CD4-positive, CD25-positive, alpha-beta regulatory T cell (primary cell): ENCODE measurements around the gene TRAPPC2. TPM values are rescaled to one million over a fixed set of nuclear protein-coding genes. Genes with fewer than 3 reads are reported as not detected.
"Not testable (repeated sequence)": the region's sequence is repeated elsewhere in the genome, so short reads cannot be mapped to it uniquely, and the experiment has no call there.

Experiments used
- ATAC-seq, 2 donors: fragments of 150-1000 bp; cut with Tn5 transposase; one replicate each; pipeline ENCODE4 v1.10.0; 2021; ENCODE audit warnings: low read depth in 2 of 2, moderate number of reproducible peaks in 2 of 2, moderate library complexity in 1 of 2
- DNase-seq, 3 donors: peaks; one replicate each; pipeline versions ENCODE4 v3.0.0 to v3.0.0-alpha.2; 2012 to 2022; ENCODE audit warnings: mixed read lengths in 1 of 3
- H3K27ac ChIP-seq: one replicate; pipeline ENCODE4 v1.7.0; 2013; ENCODE audit warnings: mild to moderate bottlenecking, low read length; ENCODE audit not compliant: insufficient read depth, poor library complexity, severe bottlenecking
- H3K27me3 ChIP-seq: one replicate; pipeline ENCODE4 v1.7.0; 2013; ENCODE audit warnings: low read length; ENCODE audit not compliant: control insufficient read depth, insufficient read depth
- H3K36me3 ChIP-seq: one replicate; pipeline ENCODE4 v1.7.0; 2013; ENCODE audit warnings: mild to moderate bottlenecking, low read length, moderate library complexity; ENCODE audit not compliant: control insufficient read depth, insufficient read depth
- H3K4me1 ChIP-seq: 2 replicates; pipeline ENCODE4 v1.7.0; 2013; ENCODE audit warnings: mild to moderate bottlenecking, low read length; ENCODE audit not compliant: insufficient read depth, control insufficient read depth, poor library complexity, severe bottlenecking
- H3K4me3 ChIP-seq: one replicate; pipeline ENCODE4 v1.7.0; 2013; ENCODE audit warnings: low read depth, mild to moderate bottlenecking, low read length, moderate library complexity
- H3K9me3 ChIP-seq, 2 experiments: 1 replicate in 1 of 2; 2 replicates in 1 of 2; pipeline ENCODE4 v1.7.0; 2013; ENCODE audit warnings: low read length in 2 of 2, mild to moderate bottlenecking in 1 of 2, moderate library complexity in 1 of 2; ENCODE audit not compliant: control insufficient read depth in 2 of 2
- H3K27ac Mint-ChIP-seq, 3 donors: one replicate each; pipeline ENCODE4 v1.8.0; 2020 to 2022; ENCODE audit warnings: mild to moderate bottlenecking in 3 of 3, mixed read lengths in 3 of 3, moderate library complexity in 2 of 3
- H3K27me3 Mint-ChIP-seq: one replicate; pipeline ENCODE4 v1.8.0; 2022; ENCODE audit warnings: mild to moderate bottlenecking, mixed read lengths
- H3K36me3 Mint-ChIP-seq: one replicate; pipeline ENCODE4 v1.8.0; 2020; ENCODE audit warnings: mixed read lengths
- H3K4me1 Mint-ChIP-seq, 4 donors: one replicate each; pipeline ENCODE4 v1.8.0; 2020 to 2022; ENCODE audit warnings: mixed read lengths in 4 of 4, mild to moderate bottlenecking in 1 of 4
- H3K4me3 Mint-ChIP-seq, 4 donors: one replicate each; pipeline ENCODE4 v1.8.0; 2020 to 2022; ENCODE audit warnings: mild to moderate bottlenecking in 4 of 4, mixed read lengths in 4 of 4, moderate library complexity in 3 of 4
- H3K9me3 Mint-ChIP-seq, 7 donors: one replicate each; pipeline ENCODE4 v1.8.0; 2020 to 2022; ENCODE audit warnings: mixed read lengths in 7 of 7, mild to moderate bottlenecking in 3 of 7, moderate library complexity in 2 of 7
- polyA plus RNA-seq, 4 donors: library from polyadenylated mRNA; unstranded; fragments of 300-500 nt; fragmentation: Illumina TruSeq; gene quantifications; one replicate each; pipeline ENCODE4 v1.2.3, GENCODE V29; 2021
- total RNA-seq: library from RNA; stranded (reverse); gene quantifications from one replicate; pipeline ENCODE4 v1.2.3, GENCODE V29; 2022

TRAPPC2 gene
- total and polyA plus RNA-seq, 5 donors from 2014 or later: 31.3 to 46.9 (median 37.8) TPM

DNA sequence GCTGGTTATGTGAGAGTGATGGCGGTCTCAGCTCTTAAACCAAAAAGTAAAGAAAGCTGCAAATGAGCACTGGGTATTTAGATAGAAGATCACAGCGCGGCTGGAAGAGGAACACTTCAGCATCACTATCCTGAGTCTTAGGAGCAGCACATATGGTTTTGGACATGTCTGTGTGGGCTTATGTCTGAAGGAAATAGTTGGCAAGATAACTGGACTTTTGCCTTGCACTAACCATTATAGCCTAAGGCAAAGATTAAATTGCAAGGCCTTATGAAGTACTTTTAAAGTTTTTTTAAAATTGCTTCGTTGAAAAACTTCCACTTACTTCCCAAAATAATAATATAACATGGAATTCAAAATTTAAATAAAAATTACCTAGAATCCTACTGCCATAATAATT lies 50.1 kb downstream of the TRAPPC2 start:
- Mint-ChIP-seq H3K27me3 (no peaks in the 10 kb centered on the region), H3K27ac (no peak overlapping the region), H3K4me3 (no peak overlapping the region), H3K36me3 (peaks cover 4% of the 10 kb centered on the region), H3K4me1 (peaks cover 6 to 11% (median 8%) of the 10 kb centered on the region in 4 donors), H3K9me3 (peaks cover 0 to 1% (median 0%) of the 10 kb centered on the region in 7 donors)
- DNase-seq: no peak
- H3K4me3 ChIP-seq: no peak overlapping the region
- ATAC-seq: no peak
- no peaks in the 10 kb centered on the region for H3K36me3 ChIP-seq
- no peaks in the 10 kb centered on the region for H3K9me3 ChIP-seq
- no peaks in the 10 kb centered on the region for H3K27me3 ChIP-seq
- H3K4me1 ChIP-seq: peaks cover 8% of the 10 kb centered on the region
- no peak overlapping the region for H3K27ac ChIP-seq

DNA sequence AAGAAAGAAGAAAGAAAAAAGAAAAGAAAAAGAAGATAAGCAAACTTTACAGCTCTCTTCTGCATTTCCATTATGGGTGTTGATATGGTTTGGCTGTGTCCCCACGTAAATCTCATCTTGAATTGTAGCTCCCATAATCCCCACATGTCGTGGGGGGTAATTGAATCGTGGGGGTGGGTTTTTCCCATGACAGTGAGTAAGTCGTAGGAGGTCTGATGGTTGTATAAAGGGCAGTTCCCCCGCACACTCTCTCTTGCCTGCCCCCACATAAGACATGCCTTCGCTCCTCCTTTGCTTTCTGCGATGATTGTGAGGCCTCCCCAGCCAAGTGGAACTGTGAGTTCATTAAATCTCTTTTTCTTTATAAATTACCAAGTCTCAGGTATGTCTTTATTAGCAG lies 52.8 kb downstream of the TRAPPC2 start:
- Mint-ChIP-seq H3K4me3 (no peak overlapping the region), H3K9me3 (peaks cover 0 to 4% (median 0%) of the 10 kb centered on the region in 7 donors), H3K27me3 (no peaks in the 10 kb centered on the region), H3K36me3 (peaks cover 4% of the 10 kb centered on the region), H3K4me1 (peaks cover 0 to 2% (median 0%) of the 10 kb centered on the region in 4 donors), H3K27ac (peak overlapping the region in 1 of 3 donors; percentile 95)
- no peak overlapping the region for H3K27ac ChIP-seq
- ATAC-seq (no peak), DNase-seq (no peak)
- no peaks in the 10 kb centered on the region for H3K27me3 ChIP-seq
- no peaks in the 10 kb centered on the region for H3K9me3 ChIP-seq
- no peaks in the 10 kb centered on the region for H3K36me3 ChIP-seq
- H3K4me3 ChIP-seq: no peak overlapping the region
- no peaks in the 10 kb centered on the region for H3K4me1 ChIP-seq

DNA sequence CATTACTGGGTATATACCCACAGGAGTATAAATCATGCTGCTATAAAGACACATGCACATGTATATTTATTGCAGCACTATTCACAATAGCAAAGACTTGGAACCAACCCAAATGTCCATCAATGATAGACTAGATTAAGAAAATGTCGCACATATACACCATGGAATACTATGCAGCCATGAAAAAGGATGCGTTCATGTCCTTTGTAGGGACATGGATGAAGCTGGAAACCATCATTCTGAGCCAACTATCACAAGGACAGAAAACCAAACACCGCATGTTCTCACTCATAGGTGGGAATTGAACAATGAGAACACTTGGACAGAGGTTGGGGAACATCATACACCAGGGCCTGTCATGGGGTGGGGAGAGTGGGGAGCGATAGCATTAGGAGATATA lies 54.7 kb downstream of the TRAPPC2 start:
- H3K36me3 Mint-ChIP-seq, H3K4me1 ChIP-seq, H3K4me3 ChIP-seq, H3K9me3 ChIP-seq, H3K27me3 ChIP-seq, H3K4me3 Mint-ChIP-seq, H3K27me3 Mint-ChIP-seq, H3K27ac ChIP-seq, DNase-seq, H3K4me1 Mint-ChIP-seq, H3K27ac Mint-ChIP-seq, H3K36me3 ChIP-seq, ATAC-seq, H3K9me3 Mint-ChIP-seq: not testable (repeated sequence)

DNA sequence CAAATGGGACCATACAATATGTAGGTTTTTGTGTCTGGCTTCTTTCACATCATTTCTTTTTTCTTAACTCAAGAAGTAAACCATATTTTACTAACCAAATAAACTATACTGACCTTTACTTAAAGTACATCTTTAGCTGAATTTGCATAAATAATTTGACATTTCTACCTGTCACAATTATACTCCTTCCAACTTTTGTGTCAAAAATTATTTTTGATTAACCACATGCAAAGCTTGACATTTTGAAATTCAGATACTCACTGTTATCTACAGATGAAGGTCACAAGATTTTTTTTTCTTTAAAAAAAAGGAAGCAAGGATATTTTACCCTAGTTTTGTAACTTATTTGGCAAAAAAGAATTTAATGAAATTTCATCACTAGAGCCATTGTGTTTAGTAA lies 57.5 kb downstream of the TRAPPC2 start:
- Histone ChIP-seq H3K36me3 (no peaks in the 10 kb centered on the region), H3K4me3 (no peak overlapping the region), H3K9me3 (no peaks in the 10 kb centered on the region), H3K27ac (no peak overlapping the region), H3K27me3 (no peaks in the 10 kb centered on the region), H3K4me1 (no peaks in the 10 kb centered on the region)
- DNase-seq (no peak), ATAC-seq (no peak)
- Mint-ChIP-seq H3K36me3 (peaks cover 11% of the 10 kb centered on the region), H3K27me3 (no peaks in the 10 kb centered on the region), H3K27ac (no peak overlapping the region), H3K4me1 (no peaks in the 10 kb centered on the region), H3K4me3 (no peak overlapping the region), H3K9me3 (peaks cover 0 to 4% (median 0%) of the 10 kb centered on the region in 7 donors)

DNA sequence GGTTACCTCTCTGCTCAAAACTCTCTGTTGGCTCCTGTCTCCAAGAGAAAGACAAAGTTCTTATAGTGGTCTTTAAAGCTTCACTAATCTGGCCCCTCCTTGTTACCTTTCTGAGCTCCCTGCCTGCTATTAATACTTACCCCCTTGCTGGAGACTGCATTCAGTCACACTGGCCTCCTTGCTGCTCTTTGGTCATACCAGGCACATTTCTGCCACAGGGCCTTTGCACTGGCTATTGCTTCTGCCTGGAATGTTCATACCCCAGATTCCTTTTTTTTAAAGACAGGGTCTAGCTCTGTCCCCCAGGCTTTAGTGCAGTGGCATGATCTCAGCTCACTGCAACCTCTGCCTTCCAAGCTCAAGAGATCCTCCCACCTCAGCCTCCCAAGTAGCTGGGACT lies 61.4 kb downstream of the TRAPPC2 start:
- Mint-ChIP-seq H3K27ac (no peak overlapping the region), H3K4me3 (no peak overlapping the region), H3K27me3 (no peaks in the 10 kb centered on the region), H3K4me1 (peaks cover 0 to 5% (median 0%) of the 10 kb centered on the region in 4 donors), H3K36me3 (peaks cover 15% of the 10 kb centered on the region), H3K9me3 (no peaks in the 10 kb centered on the region)
- Histone ChIP-seq H3K27ac (no peak overlapping the region), H3K36me3 (no peaks in the 10 kb centered on the region), H3K9me3 (no peaks in the 10 kb centered on the region), H3K4me1 (peaks cover 4% of the 10 kb centered on the region), H3K27me3 (no peaks in the 10 kb centered on the region), H3K4me3 (no peak overlapping the region)
- no peak for ATAC-seq
- DNase-seq: no peak

DNA sequence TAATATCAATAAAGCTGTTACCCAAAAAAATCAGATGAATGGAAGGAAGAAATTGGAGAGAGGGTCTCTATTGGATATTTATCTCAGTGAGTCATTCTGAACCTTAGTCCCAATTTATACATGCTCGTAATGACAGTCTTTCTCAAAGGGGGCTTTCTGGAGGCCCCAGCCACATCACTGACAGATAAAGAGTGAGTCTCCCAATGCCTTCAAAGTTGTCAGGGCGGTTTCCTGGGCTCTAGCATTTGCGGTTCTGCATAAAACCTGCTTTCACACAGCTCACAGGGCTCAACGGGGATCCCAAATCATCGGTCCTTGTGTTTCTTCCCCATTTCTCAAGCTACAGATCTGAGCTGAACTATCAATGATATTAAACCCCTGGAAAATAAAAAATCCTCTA lies 64.2 kb downstream of the TRAPPC2 start:
- Histone ChIP-seq H3K4me1 (peaks cover 4% of the 10 kb centered on the region), H3K9me3 (no peaks in the 10 kb centered on the region), H3K27ac (no peak overlapping the region), H3K27me3 (no peaks in the 10 kb centered on the region), H3K36me3 (no peaks in the 10 kb centered on the region), H3K4me3 (no peak overlapping the region)
- ATAC-seq (no peak), DNase-seq (no peak)
- H3K27ac Mint-ChIP-seq: peak overlapping the region in 1 of 3 donors; percentile 14
- no peaks in the 10 kb centered on the region for H3K27me3 Mint-ChIP-seq
- H3K9me3 Mint-ChIP-seq: no peaks in the 10 kb centered on the region
- H3K4me1 Mint-ChIP-seq: peaks cover 0 to 5% (median 0%) of the 10 kb centered on the region in 4 donors
- H3K4me3 Mint-ChIP-seq: peak overlapping the region in 1 of 4 donors; percentile 10
- H3K36me3 Mint-ChIP-seq: peaks cover 22% of the 10 kb centered on the region

DNA sequence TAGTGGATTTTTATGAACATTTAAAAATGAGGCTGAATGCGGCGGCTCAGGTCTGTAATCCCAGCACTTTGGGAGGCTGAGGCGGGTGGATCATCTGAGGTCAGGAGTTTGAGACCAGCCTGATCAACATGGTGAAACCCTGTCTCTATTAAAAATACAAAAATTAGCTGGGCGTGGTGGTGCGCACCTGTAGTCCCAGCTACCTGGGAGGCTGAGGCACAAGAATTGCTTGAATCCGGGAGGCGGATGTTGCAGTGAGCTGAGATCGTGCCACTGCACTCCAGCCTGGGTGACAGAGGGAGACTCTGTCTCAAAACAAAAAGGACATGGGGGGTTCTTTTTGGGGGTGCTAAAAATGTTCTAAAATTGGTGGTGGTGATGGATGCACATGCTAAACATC lies 64.7 kb downstream of the TRAPPC2 start:
- H3K4me3 Mint-ChIP-seq: not testable (repeated sequence)
- peaks cover 26% of the 10 kb centered on the region for H3K36me3 Mint-ChIP-seq

DNA sequence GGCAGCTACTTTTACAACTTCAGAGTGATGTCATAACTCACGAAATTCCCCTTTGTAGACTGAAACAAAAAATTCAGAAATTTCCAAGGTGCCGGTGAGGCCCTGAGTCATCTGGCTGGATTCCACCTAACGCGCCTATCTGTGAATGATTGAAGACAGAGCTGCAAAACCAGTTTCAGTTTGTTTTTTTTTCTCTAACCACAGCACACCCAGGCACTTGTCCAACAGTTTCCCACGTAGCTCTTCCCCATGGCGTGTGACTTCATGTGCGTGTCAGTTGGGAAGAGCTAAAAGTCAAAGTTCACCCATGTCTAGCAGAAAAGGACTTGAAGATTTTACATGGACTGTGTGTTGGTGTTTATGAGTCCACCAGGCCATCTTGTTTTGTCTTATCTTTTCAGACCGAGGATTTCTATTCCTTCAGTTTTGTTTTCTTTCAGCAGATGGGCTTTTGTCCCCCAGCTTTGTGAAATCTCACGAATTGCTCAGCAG lies 65.1 kb downstream of the TRAPPC2 start:
- peak overlapping the region in 2 of 4 donors; percentile 36 to 60 for H3K4me3 Mint-ChIP-seq
- Histone ChIP-seq H3K36me3 (no peaks in the 10 kb centered on the region), H3K4me3 (peak overlapping the region; percentile 57), H3K9me3 (no peaks in the 10 kb centered on the region), H3K4me1 (peaks cover 4% of the 10 kb centered on the region), H3K27me3 (no peaks in the 10 kb centered on the region), H3K27ac (peak overlapping the region; percentile 33)
- H3K4me1 Mint-ChIP-seq: peaks cover 0 to 5% (median 0%) of the 10 kb centered on the region in 4 donors
- H3K27me3 Mint-ChIP-seq: no peaks in the 10 kb centered on the region
- no peaks in the 10 kb centered on the region for H3K9me3 Mint-ChIP-seq
- peaks cover 28% of the 10 kb centered on the region for H3K36me3 Mint-ChIP-seq
- DNase-seq (peak in 2 of 3 donors; percentile 12 to 34), ATAC-seq (peak; percentile 46 to 58)
- H3K27ac Mint-ChIP-seq: peak overlapping the region; percentile 55 to 88 (median 86)

More for the DNA sequence above, 64.7 kb downstream of the TRAPPC2 start:
- H3K4me3 ChIP-seq: peak overlapping the region; percentile 57
- not testable (repeated sequence) for H3K4me1 Mint-ChIP-seq, H3K27me3 ChIP-seq, H3K4me1 ChIP-seq, H3K9me3 Mint-ChIP-seq, H3K9me3 ChIP-seq, ATAC-seq, H3K27ac ChIP-seq, DNase-seq, H3K36me3 ChIP-seq, H3K27me3 Mint-ChIP-seq
- H3K27ac Mint-ChIP-seq: peak overlapping the region in 1 of 3 donors; percentile 86
